MCF 10A (cell line): ENCODE measurements around the gene AGMO. TPM values are rescaled to one million over a fixed set of nuclear protein-coding genes. Genes with fewer than 3 reads are reported as not detected.

Source experiments
- BruUV-seq: library from RNA; stranded (reverse); fragments of 400-500 nt; replicated peaks from 2 replicates; lab custom pipeline; 2021; lab: Mats Ljungman, UMichigan
- CTCF ChIA-PET: fragments of 300-600 bp; sonication (Branson Sonifier 250); formaldehyde crosslinking; extraction: SDS; loops from one replicate; lab custom pipeline; 2021; ENCODE audit warnings: antibody characterized with exemption, inconsistent platforms; lab: Yijun Ruan, JAX
- POLR2A ChIA-PET: fragments of 300-600, 350-650 bp; sonication (Branson Sonifier 250); formaldehyde crosslinking; extraction: SDS; loops from one replicate; lab custom pipeline; 2020; ENCODE audit warnings: antibody characterized with exemption, inconsistent platforms; lab: Yijun Ruan, JAX
- DNase-seq: peaks from one replicate; pipeline ENCODE4 v3.0.0-alpha.2; 2018; ENCODE audit not compliant: unreplicated experiment
- H3K27ac Mint-ChIP-seq: one replicate; pipeline ENCODE4 v1.8.0; 2022; ENCODE audit warnings: mild to moderate bottlenecking, low read depth, mixed read lengths; ENCODE audit not compliant: unreplicated experiment
- H3K27me3 Mint-ChIP-seq: one replicate; pipeline ENCODE4 v1.8.0; 2022; ENCODE audit warnings: mixed read lengths; ENCODE audit not compliant: insufficient read depth, unreplicated experiment
- H3K36me3 Mint-ChIP-seq: one replicate; pipeline ENCODE4 v1.8.0; 2022; ENCODE audit warnings: mild to moderate bottlenecking, moderate library complexity, mixed read lengths; ENCODE audit not compliant: insufficient read depth, unreplicated experiment
- H3K4me1 Mint-ChIP-seq: one replicate; pipeline ENCODE4 v1.8.0; 2022; ENCODE audit warnings: mixed read lengths; ENCODE audit not compliant: insufficient read depth, unreplicated experiment
- H3K4me3 Mint-ChIP-seq: one replicate; pipeline ENCODE4 v1.8.0; 2022; ENCODE audit warnings: mild to moderate bottlenecking, moderate library complexity, mixed read lengths; ENCODE audit not compliant: unreplicated experiment
- H3K9me3 Mint-ChIP-seq: one replicate; pipeline ENCODE4 v1.8.0; 2022; ENCODE audit warnings: mixed read lengths; ENCODE audit not compliant: unreplicated experiment
- intact Hi-C: fragments of 100-400 bp; cut with micrococcal nuclease; formaldehyde crosslinking; loops from 2 replicates; pipeline ENCODE4 v1.14.1; 2022
- total RNA-seq: library from RNA; stranded (reverse); gene quantifications from 2 replicates; pipeline ENCODE4 v1.2.3, GENCODE V29; 2022
- TF ChIP-seq, protein P1 (sequence below): fragments of 200-600 bp; IDR thresholded peaks from one replicate; pipeline ENCODE4 v1.8.0; 2022; ENCODE audit warnings: antibody characterized with exemption, mild to moderate bottlenecking; ENCODE audit not compliant: unreplicated experiment

Gene AGMO
- total RNA-seq, 1 experiment from 2014 or later, result not detected

- H3K27ac Mint-ChIP-seq, result no peak overlapping the region
- H3K4me3 Mint-ChIP-seq, result no peak overlapping the region
- intact Hi-C loops, result no loop called here
- CTCF ChIA-PET, result no interaction called here
- H3K27me3 Mint-ChIP-seq, result peaks cover 40% of the 10 kb centered on the region
- no peak for DNase-seq
- TF ChIP-seq, protein P1, sequence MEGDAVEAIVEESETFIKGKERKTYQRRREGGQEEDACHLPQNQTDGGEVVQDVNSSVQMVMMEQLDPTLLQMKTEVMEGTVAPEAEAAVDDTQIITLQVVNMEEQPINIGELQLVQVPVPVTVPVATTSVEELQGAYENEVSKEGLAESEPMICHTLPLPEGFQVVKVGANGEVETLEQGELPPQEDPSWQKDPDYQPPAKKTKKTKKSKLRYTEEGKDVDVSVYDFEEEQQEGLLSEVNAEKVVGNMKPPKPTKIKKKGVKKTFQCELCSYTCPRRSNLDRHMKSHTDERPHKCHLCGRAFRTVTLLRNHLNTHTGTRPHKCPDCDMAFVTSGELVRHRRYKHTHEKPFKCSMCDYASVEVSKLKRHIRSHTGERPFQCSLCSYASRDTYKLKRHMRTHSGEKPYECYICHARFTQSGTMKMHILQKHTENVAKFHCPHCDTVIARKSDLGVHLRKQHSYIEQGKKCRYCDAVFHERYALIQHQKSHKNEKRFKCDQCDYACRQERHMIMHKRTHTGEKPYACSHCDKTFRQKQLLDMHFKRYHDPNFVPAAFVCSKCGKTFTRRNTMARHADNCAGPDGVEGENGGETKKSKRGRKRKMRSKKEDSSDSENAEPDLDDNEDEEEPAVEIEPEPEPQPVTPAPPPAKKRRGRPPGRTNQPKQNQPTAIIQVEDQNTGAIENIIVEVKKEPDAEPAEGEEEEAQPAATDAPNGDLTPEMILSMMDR, result no peak
- POLR2A ChIA-PET, result no interaction called here
- BruUV-seq, result no TSS peak
- H3K9me3 Mint-ChIP-seq, result no peaks in the 10 kb centered on the region
- no peaks in the 10 kb centered on the region for H3K36me3 Mint-ChIP-seq
- no peaks in the 10 kb centered on the region for H3K4me1 Mint-ChIP-seq
These were observed 67.1 kb downstream of the AGMO start for GRCh38 chr7:15494711-15495110.

- TF ChIP-seq, protein P1, result no peak
- CTCF ChIA-PET, result no interaction called here
- Mint-ChIP-seq H3K27ac (no peak overlapping the region), H3K4me1 (no peaks in the 10 kb centered on the region), H3K9me3 (no peaks in the 10 kb centered on the region), H3K4me3 (no peak overlapping the region), H3K27me3 (peaks cover 59% of the 10 kb centered on the region), H3K36me3 (no peaks in the 10 kb centered on the region)
- POLR2A ChIA-PET, result no interaction called here
- no peak for DNase-seq
- no TSS peak for BruUV-seq
- intact Hi-C loops, result no loop called here
These were observed 70.5 kb downstream of the AGMO start for GRCh38 chr7:15491361-15491760.

DNA sequence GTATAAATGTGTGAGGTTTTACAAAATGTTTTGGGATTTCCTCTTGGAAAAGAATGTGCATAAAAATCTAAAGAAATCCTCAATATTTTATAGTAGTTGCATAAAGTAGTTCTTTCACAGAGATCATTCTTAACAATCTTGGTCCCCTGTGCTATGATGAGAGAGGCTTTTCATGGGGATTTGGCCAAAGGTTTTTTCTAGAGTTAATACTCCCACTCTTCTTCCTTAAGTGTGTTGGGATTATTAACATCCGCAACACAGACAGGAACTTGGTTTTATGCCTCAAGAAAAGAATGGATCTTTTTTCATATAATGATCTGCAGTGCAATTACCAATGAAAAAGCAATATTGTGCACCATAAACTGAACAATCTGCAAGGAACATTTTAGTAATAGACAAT lies 71.5 kb downstream of the AGMO start:
- ChIA-PET CTCF (no interaction called here), POLR2A (no interaction called here)
- no peak for DNase-seq
- no peak overlapping the region for H3K27ac Mint-ChIP-seq
- H3K4me3 Mint-ChIP-seq, result no peak overlapping the region
- BruUV-seq, result no TSS peak
- intact Hi-C loops, result no loop called here
- no peaks in the 10 kb centered on the region for H3K9me3 Mint-ChIP-seq
- H3K4me1 Mint-ChIP-seq, result no peaks in the 10 kb centered on the region
- H3K27me3 Mint-ChIP-seq, result peaks cover 59% of the 10 kb centered on the region
- no peaks in the 10 kb centered on the region for H3K36me3 Mint-ChIP-seq
- TF ChIP-seq, protein P1, result no peak

DNA sequence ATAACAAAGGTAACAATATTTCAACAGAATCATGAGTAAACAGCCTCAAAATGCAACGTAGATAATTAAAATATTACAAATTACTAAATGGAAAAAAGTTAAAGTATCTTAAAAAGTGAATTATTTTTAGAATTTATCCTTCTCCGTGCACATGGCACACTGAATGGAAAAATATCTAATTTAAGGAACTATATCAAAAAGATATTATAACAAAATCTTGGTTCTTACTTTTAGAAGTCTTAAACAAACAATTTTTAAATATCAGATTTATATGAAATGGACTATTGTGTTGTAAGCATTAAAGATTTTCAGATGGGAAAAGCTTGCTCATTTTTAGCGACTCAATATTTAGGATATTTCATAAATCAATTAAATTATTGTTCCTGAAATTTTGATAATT lies 72.0 kb downstream of the AGMO start:
- BruUV-seq, result no TSS peak
- no peak for DNase-seq
- Mint-ChIP-seq H3K4me1 (no peaks in the 10 kb centered on the region), H3K36me3 (no peaks in the 10 kb centered on the region), H3K27me3 (peaks cover 61% of the 10 kb centered on the region), H3K27ac (no peak overlapping the region), H3K4me3 (no peak overlapping the region), H3K9me3 (no peaks in the 10 kb centered on the region)
- CTCF ChIA-PET, result no interaction called here
- intact Hi-C loops, result no loop called here
- POLR2A ChIA-PET, result no interaction called here
- TF ChIP-seq, protein P1, result no peak
